IPS-20b (cell line): ENCODE measurements around the gene ETS1.

Experiments used
- H3K27ac ChIP-seq: one replicate; pipeline ENCODE4 v1.5.1; 2013; ENCODE audit warnings: low read length
- H3K27me3 ChIP-seq: 2 replicates; pipeline ENCODE4 v1.6.1; 2013; ENCODE audit warnings: mild to moderate bottlenecking, low read length, inconsistent platforms; ENCODE audit not compliant: insufficient read depth
- H3K36me3 ChIP-seq: 2 replicates; pipeline ENCODE4 v1.6.1; 2013; ENCODE audit warnings: low read depth, mild to moderate bottlenecking, inconsistent platforms, low read length, moderate library complexity; ENCODE audit not compliant: insufficient read depth
- H3K4me1 ChIP-seq: 2 replicates; pipeline ENCODE4 v1.6.1; 2013; ENCODE audit warnings: mild to moderate bottlenecking, control low read depth, inconsistent platforms, low read length, moderate library complexity; ENCODE audit not compliant: insufficient read depth
- H3K4me3 ChIP-seq: 2 replicates; pipeline ENCODE4 v1.5.1; 2013; ENCODE audit warnings: mild to moderate bottlenecking, low read length, inconsistent platforms
- H3K9ac ChIP-seq: 2 replicates; pipeline ENCODE4 v1.6.1; 2013; ENCODE audit warnings: low read depth, mild to moderate bottlenecking, inconsistent platforms, low read length, moderate library complexity
- H3K9me3 ChIP-seq: 2 replicates; pipeline ENCODE4 v1.6.1; 2013; ENCODE audit warnings: mild to moderate bottlenecking, low read depth, low read length, inconsistent platforms; ENCODE audit not compliant: insufficient read depth

ETS1 gene

DNA sequence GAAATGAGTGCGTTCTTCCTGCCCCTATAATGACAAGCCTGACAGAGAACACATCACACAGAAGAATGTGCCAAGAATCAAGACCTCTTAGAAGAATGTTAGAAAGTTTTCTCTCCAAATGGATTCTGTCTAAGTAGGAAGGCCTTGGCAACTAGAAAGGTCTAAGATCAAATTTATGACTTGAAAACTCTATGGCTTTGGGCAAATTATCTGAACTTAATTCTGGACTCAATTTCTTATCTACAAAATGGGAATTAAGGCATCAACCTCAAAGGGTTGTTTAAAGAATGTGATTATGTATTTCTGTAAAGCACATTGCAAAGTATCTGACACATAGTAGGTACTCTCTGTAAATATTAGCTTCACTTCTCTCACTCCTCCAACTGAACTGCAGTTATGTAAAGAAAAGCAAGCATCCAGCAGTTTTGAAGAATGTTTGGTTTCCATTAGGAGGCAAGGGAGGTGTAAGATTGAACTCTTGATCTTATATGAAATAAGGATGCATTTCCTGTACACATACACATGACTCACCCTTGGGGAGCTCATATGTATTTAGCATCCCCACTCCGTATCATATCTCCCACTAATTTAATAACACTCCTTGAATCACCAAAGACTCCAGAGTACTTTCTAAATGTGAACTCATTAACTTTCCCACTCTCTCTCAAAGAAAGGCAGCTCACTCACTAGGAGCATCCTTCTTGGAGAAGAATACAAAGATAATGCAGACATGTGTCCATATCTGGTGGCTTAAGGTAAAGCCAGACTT lies 77.6 kb downstream of the ETS1 start:
- H3K9ac ChIP-seq = no peak overlapping the region

DNA sequence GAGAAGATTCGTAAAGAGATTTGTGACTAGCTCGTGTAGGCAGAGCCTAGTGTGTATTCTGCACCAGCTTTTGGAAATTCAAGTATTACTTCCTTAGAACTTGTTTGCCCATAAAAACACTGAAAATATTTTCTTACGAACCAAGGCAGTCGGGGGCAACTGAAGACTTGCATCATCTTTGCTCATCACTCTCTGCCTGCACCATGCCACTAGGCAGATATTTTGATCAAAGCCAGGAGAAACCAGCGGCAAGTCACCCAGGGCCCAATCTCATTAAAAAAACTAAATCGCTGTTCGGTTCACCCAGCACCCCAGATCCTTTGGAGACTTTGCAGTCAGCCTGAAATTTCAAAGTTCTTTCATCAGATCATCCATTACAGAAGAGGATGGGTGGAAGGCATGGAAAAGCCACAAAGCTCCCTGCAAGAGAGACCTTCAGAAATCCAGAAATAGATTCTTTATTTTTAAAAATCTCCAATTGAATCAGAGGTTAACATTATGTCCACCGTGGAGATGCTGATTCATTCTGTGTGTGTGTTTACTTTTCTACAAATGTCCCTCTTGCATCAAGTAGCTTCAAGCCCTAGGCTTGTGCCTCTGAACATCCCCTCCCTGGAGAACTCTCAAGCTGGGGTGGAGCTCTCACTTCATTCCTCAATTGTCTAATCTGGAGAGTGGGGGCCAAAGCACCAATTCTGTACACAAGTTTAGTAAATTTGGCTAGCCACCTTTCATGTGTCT lies 78.4 kb downstream of the ETS1 start:
- no peaks in the 10 kb centered on the region for H3K27me3 ChIP-seq

More for the DNA sequence above, 77.6 kb downstream of the ETS1 start:
- Histone ChIP-seq H3K9me3 (no peaks in the 10 kb centered on the region), H3K4me3 (no peak overlapping the region), H3K36me3 (no peaks in the 10 kb centered on the region), H3K4me1 (peaks cover 4% of the 10 kb centered on the region; the same call in 1 of the 2 replicates), H3K27ac (no peak overlapping the region), H3K27me3 (no peaks in the 10 kb centered on the region)

DNA sequence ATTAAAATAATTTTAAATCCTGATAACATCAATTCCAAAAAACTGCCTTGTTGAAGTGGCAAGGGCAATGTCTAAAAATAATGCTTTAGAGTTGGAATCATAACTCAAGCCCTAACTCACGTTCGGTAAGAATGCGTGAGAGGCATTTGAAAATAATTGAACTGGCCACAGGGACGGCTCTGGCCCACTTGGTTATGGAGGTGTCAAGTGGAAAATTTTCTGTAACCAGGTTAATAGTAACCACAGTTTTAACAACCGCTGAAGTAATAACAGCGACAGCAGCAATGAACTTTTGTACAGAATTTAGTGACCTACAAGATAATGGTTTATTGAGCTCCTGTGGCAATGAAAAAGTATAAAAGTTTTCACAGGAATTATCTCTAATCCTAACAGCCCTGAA lies 79.4 kb downstream of the ETS1 start:
- no peaks in the 10 kb centered on the region for H3K9me3 ChIP-seq
- H3K4me3 ChIP-seq = no peak overlapping the region
- H3K27me3 ChIP-seq = no peaks in the 10 kb centered on the region
- no peak overlapping the region for H3K27ac ChIP-seq
- H3K4me1 ChIP-seq = no peaks in the 10 kb centered on the region; the same call in 1 of the 2 replicates
- no peak overlapping the region for H3K9ac ChIP-seq
- H3K36me3 ChIP-seq = no peaks in the 10 kb centered on the region

More for the DNA sequence above, 78.4 kb downstream of the ETS1 start:
- H3K36me3 ChIP-seq = no peaks in the 10 kb centered on the region
- H3K27ac ChIP-seq = no peak overlapping the region
- no peak overlapping the region for H3K4me3 ChIP-seq
- no peaks in the 10 kb centered on the region for H3K9me3 ChIP-seq
- H3K4me1 ChIP-seq = no peaks in the 10 kb centered on the region; the same call in 1 of the 2 replicates
- no peak overlapping the region for H3K9ac ChIP-seq

- H3K9me3 ChIP-seq = no peaks in the 10 kb centered on the region
- no peaks in the 10 kb centered on the region for H3K27me3 ChIP-seq
- H3K4me3 ChIP-seq = no peak overlapping the region
- H3K36me3 ChIP-seq = no peaks in the 10 kb centered on the region
- H3K4me1 ChIP-seq = peaks cover 2% of the 10 kb centered on the region; the same call in 1 of the 2 replicates
- H3K27ac ChIP-seq = no peak overlapping the region
- no peak overlapping the region for H3K9ac ChIP-seq
Observed at GRCh38 chr11:128506999-128507611, 80.3 kb downstream of the ETS1 start.

- H3K4me1 ChIP-seq = peaks cover 3% of the 10 kb centered on the region; the same call in 1 of the 2 replicates
- no peaks in the 10 kb centered on the region for H3K27me3 ChIP-seq
- no peaks in the 10 kb centered on the region for H3K36me3 ChIP-seq
- no peak overlapping the region for H3K4me3 ChIP-seq
- no peak overlapping the region for H3K9ac ChIP-seq
- no peak overlapping the region for H3K27ac ChIP-seq
- H3K9me3 ChIP-seq = no peaks in the 10 kb centered on the region
Observed at GRCh38 chr11:128506356-128506755, 81.0 kb downstream of the ETS1 start.

GRCh38 chr11:128505449-128506065 lies 81.8 kb downstream of the ETS1 start:
- no peaks in the 10 kb centered on the region for H3K36me3 ChIP-seq
- H3K27ac ChIP-seq = no peak overlapping the region
- peaks cover 3% of the 10 kb centered on the region; the same call in 1 of the 2 replicates for H3K4me1 ChIP-seq
- H3K27me3 ChIP-seq = no peaks in the 10 kb centered on the region
- no peaks in the 10 kb centered on the region for H3K9me3 ChIP-seq
- H3K9ac ChIP-seq = no peak overlapping the region
- no peak overlapping the region for H3K4me3 ChIP-seq

GRCh38 chr11:128504486-128504885 lies 82.9 kb downstream of the ETS1 start:
- Histone ChIP-seq H3K4me3 (no peak overlapping the region), H3K27me3 (no peaks in the 10 kb centered on the region), H3K36me3 (no peaks in the 10 kb centered on the region), H3K4me1 (peaks cover 3% of the 10 kb centered on the region; the same call in 1 of the 2 replicates), H3K9me3 (no peaks in the 10 kb centered on the region), H3K9ac (no peak overlapping the region), H3K27ac (no peak overlapping the region)

DNA sequence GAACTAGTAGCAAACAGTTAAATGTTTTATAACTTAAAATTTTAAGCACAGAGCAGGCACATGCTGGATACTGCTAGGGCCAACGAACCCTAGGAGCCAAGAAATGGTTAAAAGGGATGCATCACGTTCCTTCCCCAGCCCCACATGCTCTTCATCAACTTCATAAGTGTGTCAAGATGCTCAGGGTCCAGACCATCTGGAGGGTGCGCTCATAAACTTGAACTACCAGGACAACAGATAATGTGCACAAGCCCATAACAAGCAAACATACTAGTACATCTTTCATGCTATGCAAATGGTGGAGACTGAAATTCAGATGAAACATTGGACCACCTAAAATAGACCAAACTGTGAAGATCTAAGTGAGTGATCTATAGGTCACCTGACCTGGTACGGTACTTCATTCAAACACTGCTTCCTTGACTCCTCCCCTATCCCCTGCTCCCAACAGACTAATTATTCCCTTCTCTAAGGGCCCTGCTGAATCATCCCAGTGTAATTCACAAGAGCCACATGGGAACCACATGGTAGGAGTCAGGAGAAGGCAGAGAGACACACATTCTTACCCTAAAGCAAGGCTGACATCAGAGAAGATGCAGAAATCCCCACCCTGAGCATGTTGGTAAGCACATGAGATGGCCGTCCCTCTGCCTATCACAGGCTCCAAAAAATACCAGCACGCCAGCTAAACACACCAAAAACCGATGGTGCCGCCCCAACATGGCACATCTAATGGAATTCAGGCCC lies 83.9 kb downstream of the ETS1 start:
- Histone ChIP-seq H3K27me3 (no peaks in the 10 kb centered on the region), H3K4me3 (no peak overlapping the region), H3K9ac (no peak overlapping the region), H3K9me3 (no peaks in the 10 kb centered on the region), H3K27ac (no peak overlapping the region), H3K4me1 (peaks cover 3% of the 10 kb centered on the region; the same call in 1 of the 2 replicates), H3K36me3 (no peaks in the 10 kb centered on the region)

DNA sequence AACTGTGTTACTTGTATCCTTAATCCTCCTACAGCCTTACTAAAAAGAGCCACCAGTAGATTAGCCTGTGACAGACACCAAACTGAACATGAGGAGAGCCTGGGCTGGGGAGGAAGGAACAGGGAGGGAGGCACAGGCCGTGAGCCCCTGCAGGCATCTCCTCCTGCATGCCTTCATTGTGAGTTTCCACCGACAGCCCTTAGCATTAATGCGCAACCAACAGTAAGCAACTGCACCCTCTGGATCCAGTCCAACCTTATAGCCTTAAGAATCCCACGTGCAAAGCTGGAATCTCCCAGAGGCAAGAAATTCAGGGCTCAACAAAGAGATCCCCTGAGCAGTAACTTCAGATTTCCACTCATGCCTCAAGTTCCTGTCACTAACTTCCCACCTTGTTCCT lies 84.6 kb downstream of the ETS1 start:
- H3K27ac ChIP-seq = no peak overlapping the region
- H3K9me3 ChIP-seq = no peaks in the 10 kb centered on the region
- no peaks in the 10 kb centered on the region for H3K27me3 ChIP-seq
- peaks cover 6% of the 10 kb centered on the region; the same call in 1 of the 2 replicates for H3K4me1 ChIP-seq
- no peaks in the 10 kb centered on the region for H3K36me3 ChIP-seq
- H3K9ac ChIP-seq = no peak overlapping the region
- no peak overlapping the region for H3K4me3 ChIP-seq

DNA sequence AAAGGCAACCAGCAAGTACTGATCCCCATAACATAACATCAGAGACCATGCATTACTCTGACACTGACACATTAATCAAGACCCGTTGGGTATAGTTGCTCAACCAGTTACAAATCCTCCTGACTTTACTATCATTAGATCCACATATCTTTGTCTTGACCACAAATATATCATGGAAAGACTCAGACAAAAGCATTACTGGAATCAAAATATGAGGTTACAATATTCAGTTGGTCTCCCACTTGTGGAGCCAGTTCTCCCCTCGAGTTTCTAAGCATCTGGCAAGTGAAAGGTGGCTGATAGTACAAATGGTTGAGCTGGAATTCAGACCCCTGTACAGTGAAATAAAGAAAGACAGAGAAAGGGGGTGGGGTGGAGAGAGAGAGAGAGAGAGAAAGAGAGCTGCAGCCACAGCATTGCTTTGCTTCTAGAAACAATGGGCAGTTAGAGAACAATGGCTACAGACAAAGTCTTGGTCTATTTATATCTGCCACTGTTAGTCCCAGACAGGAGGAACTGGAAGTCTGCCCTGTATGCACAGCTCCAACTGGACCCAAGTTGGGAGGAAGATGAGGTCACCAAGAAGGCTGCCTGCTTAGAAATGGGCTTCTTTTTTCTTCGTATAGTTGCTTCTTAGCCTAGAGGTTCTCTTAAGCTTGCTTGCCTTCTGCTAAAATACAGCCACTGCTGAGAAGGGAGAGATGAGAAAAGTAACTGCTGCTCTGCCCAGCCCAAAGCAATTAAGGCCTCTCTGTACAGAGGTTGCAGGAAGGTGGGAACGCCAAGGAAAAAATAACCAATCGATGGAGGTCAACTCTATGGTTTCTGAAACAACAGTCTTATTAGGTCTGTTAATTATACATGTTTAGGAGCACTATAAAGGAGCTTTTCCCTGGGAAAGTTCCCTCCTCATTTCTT lies 85.5 kb downstream of the ETS1 start:
- H3K27me3 ChIP-seq = no peaks in the 10 kb centered on the region
- H3K27ac ChIP-seq = no peak overlapping the region
- H3K4me3 ChIP-seq = no peak overlapping the region
- H3K9ac ChIP-seq = no peak overlapping the region
- no peaks in the 10 kb centered on the region for H3K9me3 ChIP-seq
- peaks cover 14% of the 10 kb centered on the region for H3K4me1 ChIP-seq
- H3K36me3 ChIP-seq = no peaks in the 10 kb centered on the region
